ENCODE data around the gene BHLHE40.

The BHLHE40 gene

DNA sequence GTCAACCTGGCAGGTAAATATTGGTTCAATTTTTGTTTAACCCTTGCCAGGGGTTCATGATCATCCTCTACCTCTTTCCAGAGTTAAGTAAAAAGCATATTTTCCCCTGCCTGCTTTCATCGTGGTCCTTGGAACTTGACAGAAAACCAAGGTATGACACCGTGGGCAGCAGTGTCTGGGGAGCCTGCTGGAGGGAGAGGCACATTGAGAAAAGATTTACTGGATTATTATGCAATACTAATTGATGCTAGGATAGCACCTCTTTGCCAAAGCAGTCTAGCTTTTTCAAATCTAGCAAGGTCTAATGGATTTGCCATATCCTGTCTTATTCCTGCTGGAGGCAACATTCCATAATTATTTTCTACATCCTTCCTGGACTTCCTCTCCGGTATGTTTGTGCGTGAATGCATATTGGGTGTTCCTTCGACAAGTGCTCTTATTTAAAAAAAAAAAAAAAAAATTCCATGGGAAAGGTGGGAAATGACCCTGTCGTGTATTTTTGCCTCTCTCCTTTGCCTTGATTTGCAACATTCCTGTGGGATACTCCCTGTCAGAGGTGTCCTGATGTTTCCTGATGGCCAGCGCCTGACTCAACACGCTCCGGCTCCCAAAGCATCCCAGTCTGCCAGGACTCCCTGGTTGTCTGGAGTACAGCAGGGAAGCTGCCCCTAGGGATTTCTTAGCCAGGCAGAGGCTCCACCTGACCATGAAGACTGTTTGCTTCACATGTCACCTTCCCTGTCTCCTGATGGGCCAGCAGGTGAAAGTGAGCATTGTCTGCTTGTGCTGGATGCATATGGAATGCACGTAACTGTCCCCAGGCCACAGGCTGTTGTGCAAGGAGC is 6.3 kb downstream of the BHLHE40 start:
- TF ChIP-seq, protein P1, sequence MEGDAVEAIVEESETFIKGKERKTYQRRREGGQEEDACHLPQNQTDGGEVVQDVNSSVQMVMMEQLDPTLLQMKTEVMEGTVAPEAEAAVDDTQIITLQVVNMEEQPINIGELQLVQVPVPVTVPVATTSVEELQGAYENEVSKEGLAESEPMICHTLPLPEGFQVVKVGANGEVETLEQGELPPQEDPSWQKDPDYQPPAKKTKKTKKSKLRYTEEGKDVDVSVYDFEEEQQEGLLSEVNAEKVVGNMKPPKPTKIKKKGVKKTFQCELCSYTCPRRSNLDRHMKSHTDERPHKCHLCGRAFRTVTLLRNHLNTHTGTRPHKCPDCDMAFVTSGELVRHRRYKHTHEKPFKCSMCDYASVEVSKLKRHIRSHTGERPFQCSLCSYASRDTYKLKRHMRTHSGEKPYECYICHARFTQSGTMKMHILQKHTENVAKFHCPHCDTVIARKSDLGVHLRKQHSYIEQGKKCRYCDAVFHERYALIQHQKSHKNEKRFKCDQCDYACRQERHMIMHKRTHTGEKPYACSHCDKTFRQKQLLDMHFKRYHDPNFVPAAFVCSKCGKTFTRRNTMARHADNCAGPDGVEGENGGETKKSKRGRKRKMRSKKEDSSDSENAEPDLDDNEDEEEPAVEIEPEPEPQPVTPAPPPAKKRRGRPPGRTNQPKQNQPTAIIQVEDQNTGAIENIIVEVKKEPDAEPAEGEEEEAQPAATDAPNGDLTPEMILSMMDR (IDR thresholded peaks at IDR 0.05; ENCODE audit: borderline replicate concordance, insufficient read depth, low read depth, low read length) = no peak
- no peak overlapping the region for H3K4me3 ChIP-seq (ENCODE audit: low read depth, low read length)

DNA sequence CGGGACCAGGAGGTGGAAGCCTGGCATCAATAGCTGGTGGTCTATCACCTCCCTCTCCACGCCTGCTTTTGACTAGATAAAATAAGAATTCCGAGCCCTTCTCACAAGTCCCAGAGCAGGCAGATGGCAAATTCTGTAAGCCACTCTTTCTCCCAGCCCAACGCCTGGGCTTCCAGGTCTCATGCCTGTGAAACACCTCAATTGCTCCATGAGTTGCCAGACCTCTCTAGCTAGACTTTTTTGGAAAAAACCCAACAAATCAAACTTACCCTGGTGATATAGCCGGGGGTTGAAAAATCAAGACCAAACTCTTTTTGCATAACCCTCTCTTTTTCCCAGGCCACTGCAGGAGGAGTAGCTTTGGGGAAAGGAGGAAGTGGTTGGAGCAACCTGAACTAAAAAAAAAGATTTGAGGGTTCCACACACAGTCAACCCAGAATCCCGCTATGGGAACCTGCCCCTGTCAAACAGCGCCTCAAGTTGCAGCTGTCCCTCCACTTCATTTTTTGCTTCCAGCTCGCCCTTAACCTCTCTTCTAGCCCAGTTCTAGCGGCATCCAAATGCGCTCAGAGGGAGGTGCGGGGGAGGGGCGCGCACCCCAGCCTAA is 7.0 kb downstream of the BHLHE40 start:
- peak overlapping the region; percentile 37 for H3K4me3 ChIP-seq (ENCODE audit: low read depth, low read length)
- TF ChIP-seq, protein P1 (IDR thresholded peaks at IDR 0.05; ENCODE audit: borderline replicate concordance, insufficient read depth, low read depth, low read length) = no peak

DNA sequence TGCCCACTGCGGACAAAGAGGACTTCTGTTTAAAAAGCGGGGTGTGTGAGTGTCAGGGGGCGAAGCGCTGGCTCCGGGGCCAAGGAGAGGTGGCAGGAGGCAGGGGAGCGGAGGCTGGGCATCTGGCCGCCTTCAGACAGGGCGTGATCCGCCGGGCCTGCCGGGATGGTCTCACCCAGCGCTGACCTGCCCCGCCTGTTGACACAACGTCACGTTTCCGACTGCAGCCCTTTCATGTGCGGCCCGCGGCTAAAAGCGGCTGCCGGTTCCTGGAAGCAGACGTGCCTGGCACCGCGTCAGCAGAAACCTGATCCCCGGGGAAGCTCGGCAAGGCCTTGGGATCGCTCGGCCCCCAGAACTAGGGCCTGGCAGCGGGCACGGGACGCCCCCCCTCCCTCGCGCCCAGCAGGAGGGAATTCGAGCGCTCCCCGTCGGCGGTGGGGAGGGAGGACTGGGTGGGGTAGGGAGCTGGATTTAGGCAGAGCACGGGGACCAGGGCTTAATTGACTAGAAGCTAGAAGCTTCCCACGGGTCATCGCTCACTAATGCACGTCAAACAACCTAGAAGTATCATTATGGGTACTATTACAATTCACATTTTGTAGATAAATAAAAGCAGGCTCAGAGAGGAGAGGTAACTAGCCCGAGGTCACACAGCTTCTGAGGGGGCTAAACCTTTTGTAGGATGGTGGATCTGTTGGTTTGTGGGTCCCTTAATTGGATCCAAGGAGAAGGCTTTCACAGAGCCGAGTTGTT is 7.7 kb downstream of the BHLHE40 start:
- TF ChIP-seq, protein P1 (IDR thresholded peaks at IDR 0.05; ENCODE audit: borderline replicate concordance, insufficient read depth, low read depth, low read length) = no peak
- H3K4me3 ChIP-seq (ENCODE audit: low read depth, low read length) = peak overlapping the region; percentile 37

DNA sequence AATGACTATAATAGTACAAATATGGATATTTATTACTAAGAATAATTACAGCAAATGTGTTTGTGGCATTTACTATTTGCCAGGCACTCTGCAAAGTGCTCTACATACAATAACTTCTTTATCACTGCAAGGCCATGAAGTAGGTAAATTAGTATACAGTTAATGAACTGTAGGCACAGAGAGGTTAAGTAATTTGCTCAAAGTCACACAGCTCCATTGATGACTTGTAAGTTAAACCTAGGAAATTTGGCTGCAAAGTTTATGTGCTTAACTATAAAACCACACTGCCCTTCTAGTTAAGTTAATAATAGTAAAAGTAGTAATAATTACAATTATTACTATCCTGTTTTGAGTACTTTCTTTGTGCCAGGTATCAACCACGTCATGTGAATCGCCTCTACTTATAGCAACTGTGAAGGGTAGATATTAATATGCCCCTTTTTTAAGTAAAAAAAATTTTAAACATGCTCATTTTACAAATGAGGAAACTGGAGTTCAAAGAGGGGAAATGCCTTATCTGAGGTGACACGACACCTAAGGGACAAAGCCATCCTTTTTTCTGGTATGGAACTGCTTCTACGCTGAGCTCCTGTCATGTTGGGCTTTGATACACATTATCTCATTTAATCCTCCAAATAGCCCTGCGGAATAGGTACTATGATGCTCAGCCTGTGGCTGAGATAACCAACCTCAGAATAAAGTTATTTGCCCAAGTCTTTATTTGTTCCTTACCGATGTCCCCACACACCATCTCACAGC is 8.5 kb downstream of the BHLHE40 start:
- H3K4me3 ChIP-seq (ENCODE audit: low read depth, low read length) = no peak overlapping the region
- TF ChIP-seq, protein P1 (IDR thresholded peaks at IDR 0.05; ENCODE audit: borderline replicate concordance, insufficient read depth, low read depth, low read length) = no peak

DNA sequence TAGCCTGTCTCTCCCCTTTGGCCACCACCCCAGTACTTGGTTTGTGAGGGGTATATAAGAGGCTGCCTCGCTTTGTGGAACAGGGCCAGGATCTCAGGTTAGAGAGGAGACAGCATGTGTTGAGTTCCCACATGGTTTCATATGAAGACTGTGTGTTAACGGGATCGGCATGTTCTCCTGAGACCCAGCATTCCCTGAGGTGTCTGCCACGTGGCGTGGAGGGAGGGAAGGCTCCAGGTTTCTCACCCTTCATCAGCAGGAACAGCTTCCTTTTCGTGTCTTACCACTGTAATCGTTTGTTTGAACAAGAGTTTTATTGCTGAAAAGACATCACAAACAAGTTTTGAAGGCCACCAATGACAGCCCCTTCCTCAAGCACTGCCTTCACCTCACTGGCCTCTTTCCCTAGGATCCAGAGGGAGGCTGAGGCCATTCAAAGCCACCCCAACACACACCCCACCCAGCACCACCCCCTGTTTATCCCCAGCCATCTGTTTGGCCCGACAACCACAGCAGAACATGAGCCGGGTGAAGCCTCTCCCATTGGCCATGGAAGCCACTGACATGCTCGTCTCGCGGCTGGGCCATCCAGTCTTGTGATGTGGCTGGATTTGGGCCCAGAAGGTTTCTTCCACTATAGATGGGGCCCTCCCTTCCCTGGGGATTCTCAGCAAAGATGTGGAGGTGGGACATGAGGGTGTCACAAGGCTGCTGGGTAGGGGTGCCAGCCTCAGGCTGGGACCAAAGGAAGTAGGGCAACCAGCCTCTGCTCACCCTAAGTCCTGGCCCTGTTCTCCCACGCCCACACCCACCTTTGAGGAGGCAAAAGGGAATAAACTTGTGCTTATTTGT is 10.0 kb downstream of the BHLHE40 start:
- TF ChIP-seq, protein P1 (IDR thresholded peaks at IDR 0.05; ENCODE audit: borderline replicate concordance, insufficient read depth, low read depth, low read length) = no peak
- no peak overlapping the region for H3K4me3 ChIP-seq (ENCODE audit: low read depth, low read length)

DNA sequence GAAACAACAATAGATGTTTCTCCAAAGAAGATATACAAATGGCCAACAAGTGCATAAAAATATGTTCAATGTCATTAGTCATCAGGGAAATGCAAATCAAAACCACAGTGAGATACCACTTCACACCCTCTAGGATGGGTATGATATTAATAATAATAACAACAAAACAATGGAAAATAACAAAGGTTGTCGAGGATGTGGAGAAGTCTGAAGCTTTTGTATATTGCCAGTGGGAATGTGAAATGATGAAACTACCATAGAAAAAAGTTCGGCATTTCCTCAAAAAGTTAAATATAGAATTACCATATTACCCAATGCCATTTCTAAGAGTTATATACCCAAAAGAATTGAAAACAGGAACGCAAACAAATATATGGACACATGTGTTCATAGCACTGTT is 10.8 kb downstream of the BHLHE40 start:
- H3K4me3 ChIP-seq (ENCODE audit: low read depth, low read length) = no peak overlapping the region

More for the DNA sequence above, 10.8 kb downstream of the BHLHE40 start:
- TF ChIP-seq, protein P1 (IDR thresholded peaks at IDR 0.05; ENCODE audit: borderline replicate concordance, insufficient read depth, low read depth, low read length) = no peak
